GM18505 (cell line): ENCODE measurements around the gene HOXC4.

ENCODE experiments used
- ATAC-seq: cut with Tn5 transposase; IDR thresholded peaks from one replicate; pipeline ENCODE4 v1.9.1; 2021; ENCODE audit not compliant: unreplicated experiment
- POLR2A ChIP-seq: IDR thresholded peaks from 4 replicates; pipeline ENCODE4 v1.6.1; 2011; ENCODE audit warnings: borderline replicate concordance; ENCODE audit not compliant: insufficient read depth, insufficient read length; ENCODE audit errors: extremely low read depth

Gene HOXC4

GRCh38 chr12:54044425-54045103 is 9.1 kb upstream of the HOXC4 start:
- no peak for TF ChIP-seq POLR2A
- no peak for ATAC-seq

GRCh38 chr12:54045401-54045800 is 8.2 kb upstream of the HOXC4 start:
- no peak for ATAC-seq
- TF ChIP-seq POLR2A = no peak

GRCh38 chr12:54045868-54046521 is 7.6 kb upstream of the HOXC4 start:
- no peak for ATAC-seq
- TF ChIP-seq POLR2A = no peak

GRCh38 chr12:54046809-54047159 is 6.9 kb upstream of the HOXC4 start:
- ATAC-seq = no peak
- no peak for TF ChIP-seq POLR2A

- ATAC-seq = no peak
- TF ChIP-seq POLR2A = no peak
Observed at GRCh38 chr12:54047160-54047963, 6.3 kb upstream of the HOXC4 start.

- ATAC-seq = no peak
- TF ChIP-seq POLR2A = no peak
Observed at GRCh38 chr12:54047964-54048303, 5.7 kb upstream of the HOXC4 start.

- no peak for TF ChIP-seq POLR2A
Observed at GRCh38 chr12:54048406-54049093, 5.1 kb upstream of the HOXC4 start.

GRCh38 chr12:54049108-54049507 is 4.5 kb upstream of the HOXC4 start:
- ATAC-seq = no peak
- no peak for TF ChIP-seq POLR2A

More at GRCh38 chr12:54048406-54049093, 5.1 kb upstream of the HOXC4 start:
- ATAC-seq = no peak

- no peak for ATAC-seq
- TF ChIP-seq POLR2A = no peak
Observed at GRCh38 chr12:54050482-54050810, 3.2 kb upstream of the HOXC4 start.

- no peak for TF ChIP-seq POLR2A
- no peak for ATAC-seq
Observed at GRCh38 chr12:54051026-54051842, 2.4 kb upstream of the HOXC4 start.

GRCh38 chr12:54051874-54052437 is 1.7 kb upstream of the HOXC4 start:
- TF ChIP-seq POLR2A = no peak
- ATAC-seq = no peak

GRCh38 chr12:54052438-54053002 is 1.1 kb upstream of the HOXC4 start:
- no peak for ATAC-seq
- TF ChIP-seq POLR2A = no peak
